22Rv1 (cell line): Measurements from ENCODE around the gene RFT1.

Source experiments
- CTCF ChIP-seq: fragments of 450-650 bp; IDR thresholded peaks from 2 replicates; pipeline ENCODE4 v1.5.1; 2017; ENCODE audit warnings: mild to moderate bottlenecking
- ZFX ChIP-seq: fragments of 450-650 bp; IDR thresholded peaks from 2 replicates; pipeline ENCODE4 v1.6.1; 2017; ENCODE audit warnings: antibody characterized with exemption, borderline replicate concordance

- TF ChIP-seq CTCF (no peak), ZFX (no peak)
These were observed 15.5 kb upstream of the RFT1 start for GRCh38 chr3:53145713-53146080.
